HEK293T (cell line): ENCODE data around the gene LRP5.

Experiments used
- BHLHE40 ChIP-seq: fragments of 450-650 bp; IDR thresholded peaks from 2 replicates; pipeline ENCODE4 v1.6.1; 2016; ENCODE audit warnings: mild to moderate bottlenecking, moderate library complexity, borderline replicate concordance
- FOXA1 ChIP-seq: fragments of 450-650 bp; IDR thresholded peaks from 2 replicates; pipeline ENCODE4 v1.6.1; 2016; ENCODE audit warnings: mild to moderate bottlenecking
- FOXM1 ChIP-seq: fragments of 450-650 bp; IDR thresholded peaks from 2 replicates; pipeline ENCODE4 v1.6.1; 2017; ENCODE audit warnings: mild to moderate bottlenecking, borderline replicate concordance
- LEF1 ChIP-seq: fragments of 450-650 bp; IDR thresholded peaks from 2 replicates; pipeline ENCODE4 v1.6.1; 2017; ENCODE audit warnings: mild to moderate bottlenecking, borderline replicate concordance
- SP1 ChIP-seq: fragments of 450-650 bp; IDR thresholded peaks from 2 replicates; pipeline ENCODE4 v1.6.1; 2017

DNA sequence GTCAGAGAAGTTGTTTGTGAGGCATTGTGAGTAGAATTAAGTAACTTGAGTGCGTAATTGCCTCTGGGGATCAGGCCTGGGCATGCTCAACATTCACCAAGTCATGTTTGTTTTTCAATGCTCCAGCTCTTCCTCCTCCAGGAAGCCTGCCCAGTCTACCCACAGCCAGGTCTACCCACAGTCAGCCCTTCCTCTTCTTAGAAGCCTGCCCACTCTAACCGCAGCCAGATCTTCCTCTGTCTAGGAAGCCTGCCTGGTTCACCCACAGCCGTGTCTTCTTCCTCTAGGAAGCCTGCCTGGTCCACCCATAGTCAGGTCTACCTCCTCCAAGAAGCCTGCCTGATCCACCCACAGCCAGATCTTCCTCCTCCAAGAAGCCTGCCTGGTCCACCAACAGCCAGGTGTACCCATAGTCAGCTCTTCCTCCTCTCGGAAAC, 25.0 kb downstream of the LRP5 start:
- TF ChIP-seq SP1 (no peak), BHLHE40 (no peak), FOXM1 (no peak), LEF1 (no peak), FOXA1 (no peak)
